Breast epithelium (tissue), 4 donors: ENCODE results near the gene RIOX2. TPM values are rescaled to one million over a fixed set of nuclear protein-coding genes. Genes with fewer than 3 reads are reported as not detected.

ENCODE experiments used
- DNase-seq, 2 donors: peaks; one replicate each; pipeline ENCODE4 v3.0.0-alpha.2; 2019; ENCODE audit warnings: low spot score in 2 of 2
- H3K27ac ChIP-seq, 2 donors: fragments of 200-600 bp; sonication (generic) in 1 of 2; one replicate each; pipeline ENCODE4 v1.5.1; 2016 to 2019; ENCODE audit warnings: mild to moderate bottlenecking in 1 of 2
- H3K27me3 ChIP-seq, 2 donors: fragments of 200-600 bp; sonication (generic) in 1 of 2; one replicate each; pipeline versions ENCODE4 v1.5.1 to v1.6.0; 2017 to 2019; ENCODE audit warnings: control low read depth in 1 of 2, mild to moderate bottlenecking in 1 of 2
- H3K36me3 ChIP-seq: fragments of 200-600 bp; one replicate; pipeline ENCODE4 v1.5.1; 2019
- H3K4me1 ChIP-seq, 2 donors: fragments of 200-600 bp; sonication (generic); one replicate each; pipeline ENCODE4 v1.5.1; 2016 to 2019; ENCODE audit warnings: control low read depth in 1 of 2
- H3K4me3 ChIP-seq, 3 donors: fragments of 200-600 bp; sonication (generic); 1 replicate in 2 of 3; 2 replicates in 1 of 3; pipeline ENCODE4 v1.5.1; 2016 to 2019; ENCODE audit warnings: mild to moderate bottlenecking in 3 of 3, moderate library complexity in 2 of 3
- H3K9me3 ChIP-seq, 2 donors: fragments of 200-600 bp; sonication (generic) in 1 of 2; one replicate each; pipeline ENCODE4 v1.5.1; 2016 to 2019; ENCODE audit warnings: control low read depth in 1 of 2
- POLR2A ChIP-seq: fragments of 450-650 bp; IDR thresholded peaks from one replicate; pipeline ENCODE4 v1.6.1; 2016; ENCODE audit warnings: antibody characterized with exemption, mild to moderate bottlenecking, moderate library complexity
- POLR2AphosphoS5 ChIP-seq, 3 donors: sonication (generic); formaldehyde crosslinking; IDR thresholded peaks; one replicate each; pipeline ENCODE4 v1.6.1; 2017; ENCODE audit warnings: antibody characterized with exemption in 3 of 3
- intact Hi-C: fragments of 100-400 bp; cut with DNase I; formaldehyde crosslinking; loops from one replicate; pipeline ENCODE4 v1.15.1; 2023; ENCODE audit warnings: low total_unique reads
- total RNA-seq, 3 donors: library from RNA; depleted of rRNA; stranded (reverse); fragments of >200 nt; gene quantifications; one replicate each; pipeline ENCODE4 v1.1.0, GENCODE V29; 2016
- TF ChIP-seq, protein P1 (sequence below), 3 donors: fragments of 450-650 bp; IDR thresholded peaks; one replicate each; pipeline ENCODE4 v1.5.1; 2016 to 2017; ENCODE audit warnings: antibody characterized with exemption in 3 of 3, mild to moderate bottlenecking in 3 of 3, moderate library complexity in 3 of 3

Gene RIOX2
- total RNA-seq, 3 donors from 2014 or later, result 22.9 to 32.4 (median 28.5) TPM

DNA sequence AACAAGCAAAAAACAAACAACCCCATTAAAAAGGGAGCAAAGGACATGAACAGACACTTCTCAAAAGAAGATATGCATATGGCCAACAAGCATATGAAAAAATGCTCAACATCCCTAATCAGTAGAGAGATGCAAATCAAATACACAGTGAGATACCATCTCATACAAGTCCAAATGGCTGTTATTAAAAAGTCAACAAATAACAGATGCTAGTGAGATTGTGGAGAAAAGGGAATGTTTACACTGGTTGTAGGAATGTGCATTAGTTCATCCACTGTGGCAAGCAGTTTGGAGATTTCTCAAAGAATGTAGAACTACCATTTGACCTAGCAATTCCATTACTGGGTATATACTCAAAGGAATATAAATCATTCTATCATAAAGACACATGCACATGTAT lies 44.5 kb downstream of the RIOX2 start:
- no peaks in the 10 kb centered on the region for H3K27me3 ChIP-seq
- no peak for DNase-seq
- intact Hi-C loops, result no loop called here
- no peaks in the 10 kb centered on the region for H3K36me3 ChIP-seq
- H3K27ac ChIP-seq, result no peak overlapping the region
- no peaks in the 10 kb centered on the region for H3K4me1 ChIP-seq
- H3K4me3 ChIP-seq, result no peak overlapping the region
- no peak for TF ChIP-seq POLR2AphosphoS5 (IDR thresholded peaks at IDR 0.05)
- TF ChIP-seq POLR2A, result no peak
- TF ChIP-seq, protein P1, sequence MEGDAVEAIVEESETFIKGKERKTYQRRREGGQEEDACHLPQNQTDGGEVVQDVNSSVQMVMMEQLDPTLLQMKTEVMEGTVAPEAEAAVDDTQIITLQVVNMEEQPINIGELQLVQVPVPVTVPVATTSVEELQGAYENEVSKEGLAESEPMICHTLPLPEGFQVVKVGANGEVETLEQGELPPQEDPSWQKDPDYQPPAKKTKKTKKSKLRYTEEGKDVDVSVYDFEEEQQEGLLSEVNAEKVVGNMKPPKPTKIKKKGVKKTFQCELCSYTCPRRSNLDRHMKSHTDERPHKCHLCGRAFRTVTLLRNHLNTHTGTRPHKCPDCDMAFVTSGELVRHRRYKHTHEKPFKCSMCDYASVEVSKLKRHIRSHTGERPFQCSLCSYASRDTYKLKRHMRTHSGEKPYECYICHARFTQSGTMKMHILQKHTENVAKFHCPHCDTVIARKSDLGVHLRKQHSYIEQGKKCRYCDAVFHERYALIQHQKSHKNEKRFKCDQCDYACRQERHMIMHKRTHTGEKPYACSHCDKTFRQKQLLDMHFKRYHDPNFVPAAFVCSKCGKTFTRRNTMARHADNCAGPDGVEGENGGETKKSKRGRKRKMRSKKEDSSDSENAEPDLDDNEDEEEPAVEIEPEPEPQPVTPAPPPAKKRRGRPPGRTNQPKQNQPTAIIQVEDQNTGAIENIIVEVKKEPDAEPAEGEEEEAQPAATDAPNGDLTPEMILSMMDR (IDR thresholded peaks at IDR 0.05), result no peak
- H3K9me3 ChIP-seq, result no peaks in the 10 kb centered on the region

GRCh38 chr3:97917813-97918536 lies 54.3 kb downstream of the RIOX2 start:
- intact Hi-C loops, result no loop called here
- H3K27me3 ChIP-seq, result no peaks in the 10 kb centered on the region
- no peak for TF ChIP-seq POLR2A
- TF ChIP-seq, protein P1 (IDR thresholded peaks at IDR 0.05), result no peak
- TF ChIP-seq POLR2AphosphoS5 (IDR thresholded peaks at IDR 0.05), result no peak
- H3K27ac ChIP-seq, result no peak overlapping the region
- no peaks in the 10 kb centered on the region for H3K9me3 ChIP-seq
- no peak overlapping the region for H3K4me3 ChIP-seq
- no peaks in the 10 kb centered on the region for H3K36me3 ChIP-seq
- DNase-seq, result no peak
- no peaks in the 10 kb centered on the region for H3K4me1 ChIP-seq

- H3K27me3 ChIP-seq, result no peaks in the 10 kb centered on the region
- intact Hi-C loops, result no loop called here
- H3K36me3 ChIP-seq, result no peaks in the 10 kb centered on the region
- no peak for DNase-seq
- no peaks in the 10 kb centered on the region for H3K9me3 ChIP-seq
- H3K4me3 ChIP-seq, result no peak overlapping the region
- H3K27ac ChIP-seq, result no peak overlapping the region
- H3K4me1 ChIP-seq, result no peaks in the 10 kb centered on the region
- TF ChIP-seq, protein P1 (IDR thresholded peaks at IDR 0.05), result no peak
- TF ChIP-seq POLR2AphosphoS5 (IDR thresholded peaks at IDR 0.05), result no peak
- TF ChIP-seq POLR2A, result no peak
Observed at GRCh38 chr3:97916576-97916975, 55.7 kb downstream of the RIOX2 start.

- no peaks in the 10 kb centered on the region for H3K4me1 ChIP-seq
- no peaks in the 10 kb centered on the region for H3K27me3 ChIP-seq
- H3K4me3 ChIP-seq, result no peak overlapping the region
- DNase-seq, result no peak
- H3K27ac ChIP-seq, result no peak overlapping the region
- H3K36me3 ChIP-seq, result no peaks in the 10 kb centered on the region
- intact Hi-C loops, result no loop called here
- no peaks in the 10 kb centered on the region for H3K9me3 ChIP-seq
- TF ChIP-seq, protein P1 (IDR thresholded peaks at IDR 0.05), result no peak
- TF ChIP-seq POLR2AphosphoS5 (IDR thresholded peaks at IDR 0.05) (no peak), POLR2A (no peak)
Observed at GRCh38 chr3:97914388-97914787, 57.8 kb downstream of the RIOX2 start.

DNA sequence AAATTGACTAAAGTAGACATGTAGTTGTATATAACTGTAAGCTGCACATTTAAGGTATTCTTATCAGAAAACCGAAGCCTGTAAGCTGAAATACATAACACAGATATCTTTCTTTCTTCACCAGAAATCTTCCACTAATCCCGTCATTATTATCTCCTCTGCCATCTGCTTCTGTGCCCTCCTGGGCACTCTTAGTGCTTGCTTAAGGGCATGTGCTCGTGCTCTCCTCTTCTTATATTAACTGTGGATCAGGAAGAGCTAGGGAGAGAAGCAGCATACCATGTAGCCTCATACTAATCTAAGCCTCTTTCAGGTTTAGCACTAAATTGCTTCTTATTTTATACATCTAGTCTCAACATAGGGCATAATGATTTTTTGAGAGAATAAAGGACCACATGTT lies 60.8 kb downstream of the RIOX2 start:
- no peak for DNase-seq
- intact Hi-C loops, result no loop called here
- H3K4me3 ChIP-seq, result no peak overlapping the region
- H3K27ac ChIP-seq, result no peak overlapping the region
- no peaks in the 10 kb centered on the region for H3K36me3 ChIP-seq
- TF ChIP-seq POLR2AphosphoS5 (IDR thresholded peaks at IDR 0.05), result no peak
- H3K9me3 ChIP-seq, result no peaks in the 10 kb centered on the region
- no peaks in the 10 kb centered on the region for H3K27me3 ChIP-seq
- no peaks in the 10 kb centered on the region for H3K4me1 ChIP-seq
